Stimulated activated CD4-positive, alpha-beta T cell treated with anti-CD3 and anti-CD28 coated beads, TNF-alpha, amount 100 ng/mL, for 4 hours (primary cell): ENCODE data around the gene SYP.
"Not testable (repeated sequence)": the region's sequence is repeated elsewhere in the genome, so short reads cannot be mapped to it uniquely, and the experiment has no call there.

ENCODE experiments used
- DNase-seq, 3 experiments: peaks; one replicate each; pipeline ENCODE4 v3.0.0-alpha.2; 2020; ENCODE audit warnings: low read depth in 3 of 3

SYP gene

DNA sequence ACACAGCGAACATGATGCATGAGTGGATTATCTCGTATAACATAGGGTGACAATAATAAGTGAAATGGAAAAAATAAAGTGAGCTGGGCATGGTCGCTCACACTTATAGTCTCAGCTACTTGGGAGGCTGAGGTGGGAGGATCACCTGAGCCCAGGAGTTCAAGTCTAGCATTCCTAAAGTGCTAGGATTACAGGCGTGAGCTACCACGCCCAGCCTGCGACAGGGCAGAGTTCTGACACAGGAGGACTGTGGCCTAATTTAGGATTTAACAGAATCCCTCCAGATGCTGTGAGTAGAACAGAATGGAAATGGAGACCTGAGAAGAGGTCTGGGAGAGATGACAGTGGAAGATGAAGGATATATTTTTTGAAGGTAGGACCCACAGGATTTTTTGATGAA is 10.4 kb downstream of the SYP start:
- no peak for DNase-seq

DNA sequence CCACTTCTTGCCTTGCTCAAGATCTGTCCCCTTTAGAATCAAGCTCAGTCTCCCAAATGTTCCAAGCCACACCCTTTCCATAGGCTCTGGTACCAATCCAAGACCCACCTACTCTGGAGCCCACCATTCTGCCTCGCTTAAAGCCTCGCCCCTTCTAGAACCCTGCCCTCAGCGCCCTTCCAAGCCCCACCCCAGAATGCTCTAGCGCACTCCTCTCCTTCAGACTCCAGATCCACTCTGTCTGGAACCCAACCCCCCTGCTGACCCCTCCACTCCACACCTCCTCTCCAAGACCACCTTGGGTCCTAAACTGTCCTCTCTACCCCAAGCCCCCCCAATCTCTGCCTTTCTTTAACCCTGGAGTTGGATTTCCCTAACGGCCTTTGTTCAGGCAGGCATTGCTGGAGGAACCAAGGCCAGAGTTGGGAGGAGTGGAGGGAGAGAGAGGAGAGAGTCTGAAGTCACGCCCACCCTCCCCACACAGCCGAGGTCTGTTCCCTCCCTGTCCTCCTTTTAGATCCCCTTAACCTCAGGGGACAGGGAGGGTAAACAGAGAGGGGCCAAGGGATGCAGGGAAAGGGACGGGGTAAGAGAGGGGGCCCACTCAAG is 11.4 kb downstream of the SYP start:
- DNase-seq: no peak

DNA sequence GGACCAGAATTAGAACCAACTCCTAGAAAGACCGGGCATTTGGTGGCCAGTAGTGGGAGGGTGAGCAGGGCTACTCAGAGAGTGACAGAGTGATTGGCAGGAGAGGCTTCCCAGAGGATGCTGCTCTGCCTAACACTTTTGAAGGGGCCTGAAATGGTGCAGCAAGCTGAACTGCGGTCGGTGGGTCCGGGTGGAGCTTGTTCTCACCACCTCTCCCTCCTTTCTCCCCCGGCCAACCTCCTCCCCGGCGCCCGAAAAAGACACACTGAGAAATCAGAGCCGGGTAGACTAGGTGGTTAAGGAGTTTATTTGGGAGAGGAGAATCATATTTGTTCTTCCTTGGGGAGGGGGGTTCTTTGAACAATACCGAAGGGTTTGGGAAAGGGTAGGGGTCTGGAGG is 12.5 kb downstream of the SYP start:
- DNase-seq: no peak

DNA sequence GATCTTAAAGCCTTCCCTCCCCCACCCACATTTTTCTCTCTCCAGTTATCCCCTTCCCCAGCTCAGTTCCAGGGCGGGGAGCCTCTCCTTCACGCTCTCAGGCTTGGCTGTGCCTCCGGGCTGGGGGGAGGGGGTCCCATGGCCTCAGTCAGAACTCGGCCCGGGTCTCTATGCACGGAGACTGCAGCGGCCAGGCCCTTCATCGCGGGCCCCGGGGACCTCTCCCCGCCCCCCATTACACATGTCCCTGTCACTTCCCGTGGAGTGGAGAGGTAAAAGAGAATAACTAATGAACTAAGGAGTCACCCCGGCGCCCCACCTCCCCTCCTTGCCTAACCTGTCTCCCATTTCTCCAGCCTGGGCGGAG is 13.0 kb downstream of the SYP start:
- DNase-seq: no peak

DNA sequence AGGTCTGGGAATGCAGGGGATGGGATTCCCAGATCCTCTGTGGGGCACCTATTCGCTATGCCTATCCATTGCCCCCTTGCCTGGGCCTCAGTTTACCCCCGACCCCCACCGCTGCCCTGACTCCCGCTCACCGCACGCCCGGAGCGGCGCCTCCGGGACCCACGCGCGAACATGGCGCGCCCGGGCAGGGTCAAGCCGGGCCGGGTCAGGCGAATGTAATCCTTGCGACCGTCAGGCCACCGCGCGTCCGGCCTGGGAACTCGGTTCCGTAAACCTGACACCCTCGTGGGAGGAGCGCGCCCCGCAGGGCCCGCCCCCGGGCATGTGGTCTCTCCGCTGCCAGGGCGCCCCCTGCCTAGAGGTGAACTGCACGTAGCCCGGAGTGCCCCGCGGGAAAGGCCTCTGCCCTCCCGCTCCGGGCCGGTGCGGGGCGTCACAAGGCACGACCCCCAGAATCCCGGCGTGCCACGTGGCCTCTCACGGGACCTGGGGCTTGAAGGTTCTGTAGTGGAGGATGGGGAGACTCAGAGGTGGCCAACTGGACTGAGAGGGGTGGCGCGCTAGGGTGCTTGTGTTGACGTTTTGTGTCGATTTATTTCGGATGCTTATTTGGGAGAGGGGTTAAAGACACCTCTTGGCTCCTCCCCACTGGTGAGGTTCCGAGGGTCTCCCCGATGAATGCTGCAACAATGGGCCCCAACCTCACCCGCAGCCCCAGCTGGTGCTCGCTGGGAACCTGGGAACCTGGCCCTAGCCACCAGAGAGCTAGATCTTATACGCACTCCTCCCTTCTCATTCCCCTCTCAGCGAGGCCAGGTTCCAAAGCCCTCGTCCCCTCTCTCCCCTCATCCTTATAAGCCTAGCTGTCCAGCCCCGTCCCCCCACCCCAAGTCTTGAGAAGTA is 13.6 kb downstream of the SYP start, which contains the start of gene PRICKLE3:
Gene PRICKLE3, minus strand, starts transcription at position 249 of the 903 bp plus-strand sequence. Its CDS starts 76 bp downstream, at position 173.
- DNase-seq: peak; percentile 51 to 56 (median 54)

DNA sequence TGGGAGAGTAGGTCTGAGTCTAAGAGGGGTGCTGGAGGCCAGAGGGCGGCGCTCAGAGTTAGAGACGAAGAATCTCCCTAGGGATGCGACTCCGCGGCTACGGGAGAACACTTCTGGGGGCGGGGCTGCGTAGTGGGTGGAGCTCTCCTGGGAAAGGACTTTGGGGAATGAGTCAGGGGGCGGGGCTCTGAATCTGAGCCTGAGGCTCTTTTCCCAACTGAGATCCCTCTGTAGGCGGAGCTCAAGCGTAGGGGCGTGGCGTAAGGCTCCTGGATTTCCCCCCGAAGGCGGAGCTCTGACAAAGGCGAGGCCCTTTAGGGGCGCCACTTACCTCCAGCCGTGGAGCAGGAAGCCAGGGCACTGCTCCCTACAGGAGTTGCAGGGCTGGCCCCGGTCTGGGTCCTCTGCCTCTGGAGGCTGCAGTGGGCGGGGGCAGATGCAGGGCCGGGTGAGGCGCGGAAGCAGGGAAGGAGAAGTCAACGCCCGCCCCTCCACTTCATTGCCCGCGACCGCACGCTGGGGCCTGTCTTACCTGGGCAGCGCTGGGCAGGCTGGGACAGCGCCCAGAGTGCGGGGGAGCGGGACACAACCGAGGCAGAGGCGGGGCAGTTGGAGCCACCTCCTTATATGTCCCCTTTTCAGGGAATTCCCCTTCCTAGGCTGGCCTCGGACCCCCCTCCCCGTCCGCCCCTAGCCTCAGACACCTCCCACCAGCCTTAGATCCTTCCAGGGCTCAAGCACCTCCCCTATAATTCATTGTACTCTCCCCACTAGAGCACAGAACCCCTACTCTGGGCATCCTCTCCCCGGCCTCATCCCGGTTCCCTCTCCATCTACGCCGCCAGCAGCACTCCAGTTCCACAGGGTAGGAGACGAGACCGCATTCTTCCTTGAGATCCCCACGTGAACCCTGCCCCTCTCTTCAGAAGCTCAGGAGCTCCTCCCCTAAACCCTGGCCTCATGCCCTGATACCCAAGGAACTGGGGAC is 15.4 kb downstream of the SYP start:
- DNase-seq: no peak

DNA sequence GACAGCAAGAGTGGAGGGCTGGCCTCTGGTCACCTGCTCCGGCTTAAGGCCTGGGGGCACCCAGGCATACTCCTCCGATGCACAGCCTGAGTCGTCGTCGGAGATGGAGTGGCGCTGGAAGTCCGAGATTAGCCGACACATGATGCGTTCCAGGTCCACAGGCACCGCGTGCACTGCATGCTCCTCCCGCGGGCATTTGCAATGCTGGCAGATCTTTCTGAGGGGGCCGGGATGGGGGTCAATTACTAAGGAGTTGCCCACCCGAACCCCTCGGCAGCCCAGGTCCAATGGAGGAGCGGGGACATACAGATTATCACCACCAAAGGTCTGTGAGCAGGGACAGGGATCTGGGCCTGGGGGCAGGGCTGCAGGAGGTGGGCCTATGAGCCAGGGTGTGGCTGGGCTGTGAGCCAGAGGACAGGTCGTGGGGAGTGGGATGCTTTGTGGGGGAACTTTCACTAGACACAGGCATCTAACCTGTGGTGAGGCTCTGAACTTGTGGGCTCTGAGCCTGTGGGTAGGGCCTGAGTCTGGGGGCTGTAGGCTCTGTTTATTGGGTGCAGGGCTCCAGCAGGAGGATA is 16.2 kb downstream of the SYP start:
- DNase-seq: no peak

DNA sequence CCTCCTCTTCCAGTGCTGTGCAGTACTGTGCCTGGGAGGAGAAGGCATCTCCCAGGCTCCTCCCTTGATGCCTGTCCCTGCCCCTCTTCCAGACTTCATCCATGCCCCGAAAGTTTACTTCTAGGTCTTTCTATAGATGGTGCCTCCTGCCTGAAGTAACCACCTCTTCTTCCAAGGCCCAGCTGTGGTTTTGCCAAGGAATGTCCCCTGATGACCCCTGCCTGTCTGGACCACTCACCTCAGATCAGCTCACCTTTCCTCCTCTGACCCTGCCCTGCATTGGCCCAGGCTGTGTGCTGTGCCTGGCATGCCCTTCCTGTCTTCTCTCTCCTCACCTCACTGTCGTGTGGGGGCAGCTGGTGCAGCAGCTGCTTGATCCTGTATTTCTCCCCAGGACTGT is 20.6 kb downstream of the SYP start:
- DNase-seq: no peak

DNA sequence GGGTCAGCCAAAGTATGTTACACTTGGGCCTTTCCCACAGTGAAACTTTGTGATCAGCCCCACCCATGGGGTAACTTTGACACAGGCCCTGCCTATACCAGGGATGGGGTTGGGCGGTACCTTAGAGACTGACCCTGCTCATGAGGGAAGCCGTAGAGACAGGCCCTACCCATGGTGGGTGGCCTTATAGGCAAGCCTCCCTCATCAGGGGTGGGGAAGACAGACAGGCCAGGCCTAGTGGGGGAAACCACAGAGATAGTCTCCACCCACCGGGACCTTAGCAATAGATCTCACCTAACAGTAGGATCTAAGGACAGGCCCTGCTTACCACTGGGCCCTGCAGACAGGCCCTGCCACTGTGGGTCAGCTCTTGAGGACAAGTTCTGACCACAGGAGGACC is 21.5 kb downstream of the SYP start:
- DNase-seq: no peak

DNA sequence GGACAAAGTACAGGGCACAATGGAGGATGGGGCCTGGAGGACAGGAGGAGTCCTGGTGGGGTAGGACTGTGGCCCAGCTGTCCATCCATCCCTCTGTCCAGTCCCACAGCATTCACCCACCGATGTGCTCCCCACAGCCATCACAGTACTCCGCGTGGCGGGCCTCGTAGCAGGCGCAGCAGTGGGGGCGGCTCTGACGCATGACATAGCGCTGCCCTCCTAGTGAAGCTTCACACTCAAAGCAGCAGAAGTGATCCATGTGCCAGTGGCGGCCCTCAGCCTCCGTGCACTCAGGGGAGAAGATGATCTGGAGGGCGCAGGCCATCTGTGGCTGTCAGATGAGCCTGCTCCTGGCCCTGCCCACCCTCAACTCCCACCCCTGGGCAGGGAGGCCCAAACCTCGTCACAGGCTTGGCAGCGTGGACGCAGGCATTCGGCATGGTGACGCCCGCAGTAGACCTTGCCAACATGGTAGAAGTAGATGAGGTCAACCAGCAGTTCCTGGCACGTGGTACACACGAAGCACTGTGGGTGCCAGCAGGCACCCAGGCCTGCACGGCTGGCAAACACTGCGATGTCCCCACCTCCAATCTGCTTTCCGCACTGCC is 22.0 kb downstream of the SYP start:
- no peak for DNase-seq

DNA sequence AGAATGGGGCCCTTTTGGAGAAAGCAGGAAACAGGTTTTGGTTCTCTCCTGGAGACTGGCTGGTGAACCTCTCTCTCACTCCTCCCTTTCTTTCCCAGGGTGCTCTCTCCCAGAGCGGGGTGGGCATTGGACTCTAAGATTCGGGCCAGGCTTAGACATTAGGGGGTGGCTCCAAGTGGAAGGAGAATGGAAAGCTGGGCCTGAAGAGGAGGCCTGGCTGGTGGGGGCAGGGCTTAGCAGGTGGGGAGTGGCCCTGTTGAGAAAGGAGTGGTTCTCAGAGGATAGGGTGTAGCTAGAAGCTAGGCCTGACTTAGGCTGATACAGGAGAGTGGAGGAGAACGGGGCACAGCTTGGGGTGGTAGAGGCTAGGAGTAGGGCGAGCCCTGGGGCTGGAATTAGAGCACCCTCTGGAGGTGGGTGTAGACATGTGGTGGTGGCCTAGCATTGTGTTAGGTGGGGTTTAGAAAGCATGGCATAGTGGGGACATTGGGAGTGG is 22.6 kb downstream of the SYP start:
- DNase-seq: no peak

DNA sequence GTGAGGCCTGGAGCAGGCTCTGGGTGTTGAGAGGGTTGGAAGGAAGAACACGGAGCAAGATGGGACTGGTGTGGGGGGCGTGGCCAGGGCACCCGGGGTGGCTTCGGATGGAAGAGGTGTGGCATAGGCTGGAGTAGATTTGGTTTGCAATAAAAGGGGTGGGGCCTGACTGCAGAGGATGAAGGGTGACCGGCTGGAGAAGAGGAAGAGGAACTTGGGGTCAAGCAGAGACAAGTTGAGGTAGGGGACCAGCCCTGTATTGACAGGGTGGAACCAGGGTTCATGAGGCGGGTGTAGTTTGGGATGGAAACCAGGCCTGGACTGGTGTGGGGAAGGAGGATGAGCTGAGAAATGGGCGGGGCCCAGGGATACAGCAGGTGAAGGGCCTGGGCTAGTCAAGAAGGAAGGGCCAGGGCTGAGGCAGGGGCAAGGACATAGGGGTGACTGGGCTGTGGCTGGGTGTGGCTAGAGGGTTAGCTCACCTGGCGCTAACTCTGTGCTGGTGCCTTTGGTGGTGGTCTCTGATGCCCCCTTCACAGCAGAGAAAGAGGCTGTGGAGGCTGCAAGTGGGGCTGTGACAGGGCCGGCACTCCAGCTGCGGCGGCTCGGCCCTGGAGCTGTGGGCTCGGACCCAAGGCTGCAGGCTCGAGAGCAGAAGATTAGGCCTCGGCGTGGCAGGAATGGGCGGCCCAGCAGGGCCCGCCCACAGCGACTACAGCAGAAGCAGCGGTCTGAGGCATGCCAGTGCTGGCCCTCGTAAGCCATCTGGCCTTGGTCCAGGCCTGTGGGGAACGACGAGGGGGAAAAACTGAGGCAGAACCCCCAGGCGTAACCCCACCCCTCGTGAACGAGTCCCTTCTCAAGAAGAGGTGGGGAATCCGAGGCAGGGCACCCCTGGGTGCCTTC is 23.3 kb downstream of the SYP start:
- no peak for DNase-seq

DNA sequence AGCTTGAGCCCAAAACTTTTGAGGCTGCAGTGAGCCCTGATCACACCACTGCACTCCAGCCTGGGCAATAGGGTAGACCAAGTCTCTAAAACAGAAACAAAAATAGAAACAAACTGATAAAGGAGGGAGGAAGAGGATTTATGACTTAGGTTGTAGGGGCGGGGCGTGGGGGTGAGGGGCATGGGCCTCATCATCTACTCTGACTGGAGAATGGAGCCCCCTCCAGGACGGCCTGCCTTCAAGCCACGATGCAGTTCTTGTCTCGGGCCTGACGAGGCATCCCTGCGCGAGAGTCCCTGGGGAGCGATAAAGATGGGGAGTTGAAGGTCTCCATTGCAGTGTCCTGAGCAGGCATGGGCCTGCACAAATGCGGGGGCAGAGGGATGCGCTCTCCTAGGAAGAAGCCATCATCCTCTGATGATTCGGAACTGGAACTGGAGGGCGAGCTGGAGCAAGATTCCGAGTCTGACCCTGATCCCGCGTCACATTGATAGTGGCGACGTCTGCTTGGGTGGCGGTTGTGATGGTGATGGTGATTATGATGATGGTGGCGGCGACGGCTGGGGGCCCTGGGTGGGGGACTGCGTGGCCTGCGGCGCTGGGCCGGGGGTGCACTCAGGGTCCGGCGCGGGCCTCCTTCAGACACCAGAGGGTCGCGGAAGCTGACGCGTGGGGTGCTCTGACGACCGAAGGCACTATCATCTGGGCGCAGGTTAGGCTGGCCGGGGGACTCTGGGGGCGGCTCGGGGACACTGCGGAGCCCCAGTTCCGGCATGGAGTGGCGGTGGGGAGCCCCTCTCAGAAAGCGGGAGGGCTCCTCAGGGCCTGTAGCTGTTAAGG is 24.3 kb downstream of the SYP start:
- no peak for DNase-seq

DNA sequence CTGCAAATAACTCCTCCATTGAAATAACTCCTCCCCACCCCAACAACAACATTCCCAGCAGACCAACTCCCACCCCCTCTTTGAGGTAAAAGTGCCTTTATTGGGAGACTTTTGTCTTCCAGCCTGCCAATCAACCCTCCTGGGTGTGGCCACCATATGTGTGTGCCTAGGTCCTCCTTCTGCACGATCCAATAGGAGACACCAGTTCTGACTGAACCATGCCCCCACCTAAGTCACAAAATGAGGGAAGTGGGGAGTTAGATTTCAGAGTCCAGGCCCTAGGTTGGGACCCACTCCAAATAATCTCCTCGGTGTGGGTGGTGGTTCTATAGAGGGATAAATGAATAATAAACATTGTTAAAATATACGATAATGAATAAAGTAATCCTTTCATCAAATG is 25.3 kb downstream of the SYP start:
- DNase-seq: no peak

DNA sequence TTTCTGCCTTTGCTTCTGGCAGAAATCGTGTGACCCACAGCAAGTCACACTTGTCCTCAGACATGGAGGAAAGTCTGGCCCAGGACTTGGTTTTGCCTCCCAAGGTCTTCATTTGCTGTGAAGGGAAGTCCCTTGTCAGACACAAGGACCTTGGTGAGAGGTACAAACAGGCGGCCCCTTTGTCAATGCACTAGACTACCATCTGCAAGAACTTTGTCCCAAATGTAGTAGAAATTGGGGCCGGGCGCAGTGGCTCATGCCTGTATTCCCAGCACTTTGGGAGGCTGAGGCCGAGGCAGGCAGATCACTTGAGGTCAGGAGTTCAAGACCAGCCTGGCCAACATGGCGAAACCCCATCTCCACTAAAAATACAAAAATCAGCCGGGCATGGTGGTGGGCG is 26.4 kb downstream of the SYP start:
- DNase-seq: not testable (repeated sequence)

DNA sequence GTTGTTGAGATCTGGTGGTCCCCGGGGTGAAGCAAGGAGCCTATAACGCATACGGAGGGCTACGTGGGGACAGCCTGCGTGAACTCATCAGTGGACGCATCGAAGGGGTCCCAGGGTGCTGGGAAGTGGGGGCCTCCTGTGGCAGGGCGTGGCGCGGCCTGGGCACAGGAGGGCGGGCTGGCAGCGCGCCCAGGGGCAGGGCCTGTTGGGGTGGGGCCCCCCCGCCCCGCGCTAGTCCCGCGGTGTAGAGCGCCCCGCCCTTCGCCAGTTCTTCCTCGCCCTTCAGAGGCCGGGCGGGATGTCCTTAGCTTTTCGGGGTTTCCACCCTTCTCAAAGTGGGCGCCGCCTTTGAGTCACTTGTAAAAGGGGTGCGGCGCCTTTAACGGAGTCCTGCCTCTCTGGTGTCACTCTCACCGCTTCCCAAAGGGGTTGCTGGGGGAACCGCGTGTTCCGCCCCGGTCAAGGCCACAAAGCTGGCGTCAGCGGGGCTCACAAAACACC is 27.7 kb downstream of the SYP start:
- DNase-seq: peak in 1 of 3 experiments; percentile 50

DNA sequence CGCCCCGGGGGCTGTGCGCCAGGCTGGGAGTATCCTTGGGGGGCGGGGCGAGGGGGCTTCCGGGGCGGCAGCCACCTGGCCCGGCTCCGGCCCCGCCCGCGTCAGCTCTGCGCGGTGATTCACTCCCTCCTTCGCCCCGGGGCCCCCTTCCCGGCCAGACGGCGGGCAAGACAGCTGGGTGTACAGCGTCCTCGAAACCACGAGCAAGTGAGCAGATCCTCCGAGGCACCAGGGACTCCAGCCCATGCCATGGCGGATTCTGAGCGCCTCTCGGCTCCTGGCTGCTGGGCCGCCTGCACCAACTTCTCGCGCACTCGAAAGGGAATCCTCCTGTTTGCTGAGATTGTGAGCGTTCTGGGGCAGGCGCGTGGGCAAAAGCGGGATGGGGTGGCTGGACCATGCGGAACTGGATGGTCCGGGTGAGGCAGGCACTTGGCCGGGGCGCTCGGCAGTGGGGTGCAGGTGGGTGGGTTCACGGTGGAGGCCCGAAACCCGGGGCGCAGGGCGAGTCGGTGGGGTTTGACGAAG is 28.2 kb downstream of the SYP start, which contains the start of gene PLP2:
Gene PLP2, plus strand, starts transcription at position 147 of the 528 bp plus-strand sequence. Its CDS starts 103 bp downstream, at position 250.
- peak in 2 of 3 experiments; percentile 52 to 54 for DNase-seq

DNA sequence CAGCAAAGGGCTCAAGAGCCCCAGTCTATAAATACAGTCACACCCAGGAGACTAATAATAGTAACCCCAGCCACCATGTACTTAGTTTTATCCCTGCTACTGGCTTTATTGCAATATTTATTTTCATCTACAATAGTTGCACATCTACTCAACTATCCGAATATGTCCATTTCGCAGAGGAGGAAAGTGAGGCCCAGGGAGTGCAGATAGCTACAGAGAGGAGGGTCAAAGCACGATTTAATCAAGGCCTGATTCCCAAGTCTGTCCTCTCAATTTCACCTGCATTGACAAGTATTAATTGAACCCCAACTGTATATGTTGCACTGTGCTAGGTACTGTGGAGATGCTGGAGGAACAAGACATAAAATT is 32.3 kb downstream of the SYP start:
- DNase-seq: no peak
